ENCODE results near the gene UQCC2. TPM values are rescaled to one million over a fixed set of nuclear protein-coding genes. Genes with fewer than 3 reads are reported as not detected.

The UQCC2 gene
- total and polyA plus RNA-seq, 2 donors (not counting 1 experiment from before 2014, with no cell fraction given): 13.2 to 16.6 TPM

- WGBS (ENCODE audit: insufficient coverage): 84% methylated on average over 5 of the region's 5 CpGs
- Histone ChIP-seq H4K20me1 (ENCODE audit: control insufficient read depth, insufficient read depth, low read length, poor library complexity, severe bottlenecking) (no peaks in the 10 kb centered on the region), H3K27ac (ENCODE audit: low read length in 2 of 2) (peak overlapping the region; percentile 59 to 91), H3K9me3 (ENCODE audit: control extremely low read depth in 1 of 3, control insufficient read depth in 2 of 3, insufficient read depth in 1 of 3, low read length in 2 of 3) (no peaks in the 10 kb centered on the region), H3K4me2 (replicated peaks; ENCODE audit: low read depth, low read length, poor library complexity, severe bottlenecking) (peak overlapping the region; percentile 82), H2AFZ (ENCODE audit: insufficient read depth, low read depth, low read length, poor library complexity, severe bottlenecking) (peak overlapping the region; percentile 14), H3K79me2 (ENCODE audit: control insufficient read depth, insufficient read depth, low read length) (no peaks in the 10 kb centered on the region), H3K36me3 (replicated peaks in 1 of 2; ENCODE audit: control extremely low read depth in 1 of 2, control insufficient read depth in 1 of 2, extremely low read depth in 1 of 2, insufficient read depth in 2 of 2, low read length in 1 of 2) (peaks cover 0 to 30% of the 10 kb centered on the region in 2 experiments), H3K27me3 (replicated peaks in 1 of 4; ENCODE audit: control extremely low read depth in 1 of 4, control insufficient read depth in 3 of 4, insufficient read depth in 4 of 4, low read length in 3 of 4) (no peaks in the 10 kb centered on the region), H3K4me3 (ENCODE audit: control extremely low read depth in 1 of 5, extremely low read depth in 1 of 5, insufficient read depth in 1 of 5, low read depth in 2 of 5, low read length in 4 of 5) (no peak overlapping the region), H3K9ac (ENCODE audit: low read length) (no peak overlapping the region), H3K4me1 (ENCODE audit: control insufficient read depth in 2 of 2, insufficient read depth in 2 of 2, low read length in 2 of 2) (peaks cover 78 to 83% of the 10 kb centered on the region in 2 donors)
- POLR2A ChIA-PET: interaction anchor here (1.6 to 2.1 kb wide), 2 partner anchors 16 to 73 kb away, joined by 4 read pairs; partner anchors contain the start of gene UQCC2
- Mint-ChIP-seq H3K4me1 (peaks cover 74% of the 10 kb centered on the region), H3K9me3 (ENCODE audit: insufficient read depth) (no peaks in the 10 kb centered on the region), H3K27me3 (no peaks in the 10 kb centered on the region), H3K27ac (peak overlapping the region; percentile 93), H3K4me3 (peak overlapping the region; percentile 70)
- intact Hi-C loops (cut with micrococcal nuclease): no loop called here
- no peak for TF ChIP-seq EZH2 (IDR thresholded peaks at IDR 0.05; ENCODE audit: borderline replicate concordance, insufficient read depth, low read depth, low read length, poor library complexity, severe bottlenecking)
- TF ChIP-seq, protein P1, sequence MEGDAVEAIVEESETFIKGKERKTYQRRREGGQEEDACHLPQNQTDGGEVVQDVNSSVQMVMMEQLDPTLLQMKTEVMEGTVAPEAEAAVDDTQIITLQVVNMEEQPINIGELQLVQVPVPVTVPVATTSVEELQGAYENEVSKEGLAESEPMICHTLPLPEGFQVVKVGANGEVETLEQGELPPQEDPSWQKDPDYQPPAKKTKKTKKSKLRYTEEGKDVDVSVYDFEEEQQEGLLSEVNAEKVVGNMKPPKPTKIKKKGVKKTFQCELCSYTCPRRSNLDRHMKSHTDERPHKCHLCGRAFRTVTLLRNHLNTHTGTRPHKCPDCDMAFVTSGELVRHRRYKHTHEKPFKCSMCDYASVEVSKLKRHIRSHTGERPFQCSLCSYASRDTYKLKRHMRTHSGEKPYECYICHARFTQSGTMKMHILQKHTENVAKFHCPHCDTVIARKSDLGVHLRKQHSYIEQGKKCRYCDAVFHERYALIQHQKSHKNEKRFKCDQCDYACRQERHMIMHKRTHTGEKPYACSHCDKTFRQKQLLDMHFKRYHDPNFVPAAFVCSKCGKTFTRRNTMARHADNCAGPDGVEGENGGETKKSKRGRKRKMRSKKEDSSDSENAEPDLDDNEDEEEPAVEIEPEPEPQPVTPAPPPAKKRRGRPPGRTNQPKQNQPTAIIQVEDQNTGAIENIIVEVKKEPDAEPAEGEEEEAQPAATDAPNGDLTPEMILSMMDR (IDR thresholded peaks at IDR 0.05): no peak
- ATAC-seq (ENCODE audit: low read depth): no peak
- no peak for DNase-seq
- CTCF ChIA-PET: interaction anchor here (0.8 to 3.5 kb wide), 7 partner anchors 12 to 115 kb away, joined by 3 to 15 read pairs (median 9); partner anchors contain the start of genes BAK1 and UQCC2
Measured at GRCh38 chr6:33694977-33695376, 16.5 kb downstream of the UQCC2 start.

DNA sequence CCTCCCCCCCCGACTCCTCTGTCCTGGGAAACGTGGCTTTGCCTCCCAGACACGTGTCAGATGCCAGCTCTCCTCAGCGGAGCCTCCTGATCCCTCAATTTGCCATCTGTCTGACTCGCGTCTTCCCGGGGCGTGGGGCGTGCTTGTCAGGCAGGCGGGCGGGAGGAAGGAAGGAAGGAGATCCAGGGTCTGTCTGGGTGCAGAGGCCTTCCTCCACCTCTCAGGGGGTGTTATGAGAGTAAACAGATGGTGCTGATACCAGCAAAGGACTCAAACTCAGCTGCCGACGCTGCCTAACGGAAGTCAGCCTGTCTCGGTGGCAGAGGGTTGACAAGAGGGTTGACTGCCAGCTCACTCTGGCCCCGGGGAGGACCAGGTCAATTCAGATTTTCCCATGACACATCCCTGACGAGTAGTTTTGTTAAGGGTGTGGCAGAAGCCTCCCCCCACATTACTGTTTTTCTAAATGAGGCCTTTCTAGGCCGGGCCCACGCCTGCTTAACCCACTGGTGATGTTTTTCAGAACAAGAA is 17.0 kb downstream of the UQCC2 start:
- TF ChIP-seq, protein P1 (IDR thresholded peaks at IDR 0.05): no peak
- TF ChIP-seq EZH2 (IDR thresholded peaks at IDR 0.05; ENCODE audit: borderline replicate concordance, insufficient read depth, low read depth, low read length, poor library complexity, severe bottlenecking): no peak
- Mint-ChIP-seq H3K27ac (peak overlapping the region; percentile 93), H3K9me3 (ENCODE audit: insufficient read depth) (no peaks in the 10 kb centered on the region), H3K27me3 (no peaks in the 10 kb centered on the region), H3K4me3 (peak overlapping the region; percentile 70), H3K4me1 (peaks cover 70% of the 10 kb centered on the region)
- peak; percentile 50 for DNase-seq
- intact Hi-C loops (cut with micrococcal nuclease): no loop called here
- H3K79me2 ChIP-seq (ENCODE audit: control insufficient read depth, insufficient read depth, low read length): no peaks in the 10 kb centered on the region
- CTCF ChIA-PET: interaction anchor here (0.6 to 3.5 kb wide), 12 partner anchors 13 to 114 kb away, joined by 3 to 15 read pairs (median 7); partner anchors contain the start of genes BAK1, ITPR3 and UQCC2
- peaks cover 73 to 78% of the 10 kb centered on the region in 2 donors for H3K4me1 ChIP-seq (ENCODE audit: control insufficient read depth in 2 of 2, insufficient read depth in 2 of 2, low read length in 2 of 2)
- H3K9ac ChIP-seq (ENCODE audit: low read length): no peak overlapping the region
- H3K27me3 ChIP-seq (replicated peaks in 1 of 4; ENCODE audit: control extremely low read depth in 1 of 4, control insufficient read depth in 3 of 4, insufficient read depth in 4 of 4, low read length in 3 of 4): no peaks in the 10 kb centered on the region
- no peak overlapping the region for H3K4me3 ChIP-seq (ENCODE audit: control extremely low read depth in 1 of 5, extremely low read depth in 1 of 5, insufficient read depth in 1 of 5, low read depth in 2 of 5, low read length in 4 of 5)
- H3K36me3 ChIP-seq (replicated peaks in 1 of 2; ENCODE audit: control extremely low read depth in 1 of 2, control insufficient read depth in 1 of 2, extremely low read depth in 1 of 2, insufficient read depth in 2 of 2, low read length in 1 of 2): peaks cover 0 to 35% of the 10 kb centered on the region in 2 experiments
- H3K9me3 ChIP-seq (ENCODE audit: control extremely low read depth in 1 of 3, control insufficient read depth in 2 of 3, insufficient read depth in 1 of 3, low read length in 2 of 3): no peaks in the 10 kb centered on the region
- POLR2A ChIA-PET: interaction anchor here (0.6 to 2.1 kb wide), 3 partner anchors 17 to 948 kb away, joined by 4 to 6 read pairs (median 4); partner anchors contain the start of gene UQCC2
- 21% methylated on average over 5 of the region's 19 CpGs for WGBS (ENCODE audit: insufficient coverage)
- peak overlapping the region; percentile 82 for H3K4me2 ChIP-seq (replicated peaks; ENCODE audit: low read depth, low read length, poor library complexity, severe bottlenecking)
- no peaks in the 10 kb centered on the region for H4K20me1 ChIP-seq (ENCODE audit: control insufficient read depth, insufficient read depth, low read length, poor library complexity, severe bottlenecking)
- H2AFZ ChIP-seq (ENCODE audit: insufficient read depth, low read depth, low read length, poor library complexity, severe bottlenecking): peak overlapping the region; percentile 14
- peak; percentile 14 for ATAC-seq (ENCODE audit: low read depth)
- peak overlapping the region; percentile 59 to 91 for H3K27ac ChIP-seq (ENCODE audit: low read length in 2 of 2)

Data from B cell (primary cell).